ENCODE measurements around the gene BTNL9.
"Not testable (repeated sequence)": the region's sequence is repeated elsewhere in the genome, so short reads cannot be mapped to it uniquely, and the experiment has no call there.

The BTNL9 gene

GRCh38 chr5:181088289-181088688, 48.2 kb downstream of the BTNL9 start:
- peak; percentile 31 for TF ChIP-seq CTCF (IDR thresholded peaks at IDR 0.05; ENCODE audit: insufficient read depth, low read depth, low read length, missing control alignments)
- peak; percentile 31 for DNase-seq (ENCODE audit: low read depth)
- no peak overlapping the region for H3K4me3 ChIP-seq (ENCODE audit: low read depth, low read length)

- no peak for DNase-seq (ENCODE audit: low read depth)
- TF ChIP-seq CTCF (IDR thresholded peaks at IDR 0.05; ENCODE audit: insufficient read depth, low read depth, low read length, missing control alignments) = no peak
These were observed 52.4 kb downstream of the BTNL9 start for GRCh38 chr5:181092428-181092827.

GRCh38 chr5:181095162-181095561, 55.1 kb downstream of the BTNL9 start:
- not testable (repeated sequence) for H3K4me3 ChIP-seq (ENCODE audit: low read depth, low read length); DNase-seq (ENCODE audit: low read depth)

More at GRCh38 chr5:181092428-181092827, 52.4 kb downstream of the BTNL9 start:
- H3K4me3 ChIP-seq (ENCODE audit: low read depth, low read length) = no peak overlapping the region

- H3K4me3 ChIP-seq (ENCODE audit: low read depth, low read length); DNase-seq (ENCODE audit: low read depth): not testable (repeated sequence)
These were observed 56.8 kb downstream of the BTNL9 start for GRCh38 chr5:181096721-181097382.

GRCh38 chr5:181097383-181097753, 57.3 kb downstream of the BTNL9 start:
- not testable (repeated sequence) for H3K4me3 ChIP-seq (ENCODE audit: low read depth, low read length); DNase-seq (ENCODE audit: low read depth)

- not testable (repeated sequence) for DNase-seq (ENCODE audit: low read depth)
These were observed 57.9 kb downstream of the BTNL9 start for GRCh38 chr5:181097759-181098491.

GRCh38 chr5:181098762-181099601, 58.9 kb downstream of the BTNL9 start:
- TF ChIP-seq CTCF (IDR thresholded peaks at IDR 0.05; ENCODE audit: insufficient read depth, low read depth, low read length, missing control alignments) = no peak
- no peak overlapping the region for H3K4me3 ChIP-seq (ENCODE audit: low read depth, low read length)
- no peak for DNase-seq (ENCODE audit: low read depth)

More at GRCh38 chr5:181097759-181098491, 57.9 kb downstream of the BTNL9 start:
- not testable (repeated sequence) for H3K4me3 ChIP-seq (ENCODE audit: low read depth, low read length)

GRCh38 chr5:181099602-181100086, 59.6 kb downstream of the BTNL9 start:
- DNase-seq (ENCODE audit: low read depth) = no peak
- TF ChIP-seq CTCF (IDR thresholded peaks at IDR 0.05; ENCODE audit: insufficient read depth, low read depth, low read length, missing control alignments) = no peak
- H3K4me3 ChIP-seq (ENCODE audit: low read depth, low read length) = no peak overlapping the region

Data from GM12865 (cell line).